NCI-H2196 treated with DMSO at 0.1 percent for 48 hours (cell line): ENCODE measurements around the gene PARN.

Experiments used
- DNase-seq: peaks from one replicate; lab custom pipeline; 2025; ENCODE audit not compliant: unreplicated experiment; lab: John Stamatoyannopoulos, UW

The PARN gene

DNA sequence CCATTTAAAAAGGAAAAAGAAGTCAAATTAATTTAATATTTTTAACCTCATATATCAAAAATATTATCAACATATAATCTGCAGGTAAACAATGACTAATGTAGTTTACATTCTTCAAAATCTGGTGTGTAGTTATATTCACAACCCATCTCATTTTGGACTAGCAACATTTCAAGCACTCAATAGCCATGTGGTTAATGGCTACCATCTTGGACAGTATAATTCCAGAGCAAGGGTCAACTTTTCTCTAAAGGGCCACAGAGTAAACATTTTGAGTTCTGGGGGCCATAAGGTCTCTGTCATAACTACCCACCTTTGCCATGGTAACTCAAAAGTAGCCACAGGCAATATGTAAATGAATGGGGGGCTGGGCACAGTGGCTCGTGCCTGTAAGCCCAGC lies 153.9 kb downstream of the PARN start:
- no peak for DNase-seq

DNA sequence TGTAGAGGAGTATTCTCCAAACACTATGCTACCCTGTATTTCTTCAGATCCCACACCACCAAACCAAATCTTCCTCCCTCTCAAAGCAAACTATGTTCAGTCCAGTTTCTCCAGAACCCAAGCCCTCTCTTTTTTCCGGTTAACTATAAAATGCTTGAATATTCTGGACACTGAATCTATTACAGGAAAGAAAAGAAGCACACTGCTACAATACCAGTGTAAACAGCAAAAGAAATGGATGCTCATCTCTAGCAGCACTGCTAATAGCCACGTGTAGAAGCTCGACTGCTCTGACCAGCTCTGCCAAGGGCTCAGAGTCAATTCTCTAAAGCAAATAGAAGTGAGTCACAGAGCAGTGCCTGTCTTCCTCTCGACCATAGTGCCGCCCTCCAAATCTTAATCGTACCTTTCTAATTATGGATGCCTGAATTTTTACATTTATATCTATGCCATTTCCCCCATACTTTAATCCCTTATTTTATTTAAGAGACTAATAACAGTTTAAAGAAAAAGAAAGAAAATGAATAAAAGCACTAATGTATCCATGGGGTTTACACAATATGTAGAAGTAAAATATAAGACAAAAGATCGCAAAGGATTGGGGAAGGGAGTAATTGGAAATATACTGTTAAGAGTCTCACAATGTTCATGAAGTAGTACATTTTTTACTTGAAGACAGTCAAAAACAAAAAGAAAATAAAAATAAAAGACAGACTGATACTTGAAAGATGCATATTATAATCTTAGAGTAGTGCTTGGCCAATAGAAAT lies 154.5 kb downstream of the PARN start:
- peak; percentile 36 for DNase-seq

DNA sequence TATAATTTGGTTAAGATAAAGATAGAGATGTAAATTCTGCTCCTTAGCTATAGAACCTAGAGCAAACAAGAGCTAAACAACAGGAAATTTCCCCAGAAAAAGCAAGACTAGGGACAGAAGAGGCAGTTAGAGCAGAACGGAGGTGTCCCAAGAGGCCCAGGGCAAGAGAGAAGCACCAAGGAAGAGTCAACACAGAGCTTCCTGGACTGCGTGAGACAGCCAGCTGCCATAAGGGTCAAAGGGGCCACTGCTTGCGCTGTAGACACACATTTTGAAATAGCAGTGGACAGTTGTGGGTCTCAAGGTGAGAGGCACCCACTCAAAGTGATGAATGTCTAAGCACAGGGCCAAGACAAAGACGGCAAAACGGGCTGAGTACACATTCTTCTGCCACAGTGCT lies 156.6 kb downstream of the PARN start:
- DNase-seq = no peak

DNA sequence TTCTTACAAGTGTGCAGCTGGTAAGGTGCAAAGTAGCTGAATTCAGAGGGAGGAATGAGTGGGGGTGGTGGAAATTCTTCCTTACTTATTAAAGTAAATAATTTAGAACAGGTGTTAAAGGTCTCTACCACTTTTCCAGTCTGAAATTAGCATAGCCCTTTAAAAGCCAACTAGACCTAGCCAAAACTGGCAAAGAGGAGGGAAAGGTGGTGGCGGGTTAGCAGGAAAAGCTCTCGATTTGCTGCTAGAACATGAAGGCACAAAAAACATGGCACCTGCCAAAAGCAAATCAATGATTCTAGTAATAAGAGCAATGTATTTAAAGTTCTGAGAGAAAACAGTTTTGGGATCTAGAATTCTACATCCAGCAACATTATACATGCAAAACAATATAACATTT lies 157.7 kb downstream of the PARN start:
- DNase-seq = no peak

- DNase-seq = no peak
Observed at GRCh38 chr16:14470788-14471187, 159.3 kb downstream of the PARN start.

GRCh38 chr16:14465799-14466198 lies 164.3 kb downstream of the PARN start:
- DNase-seq = no peak

DNA sequence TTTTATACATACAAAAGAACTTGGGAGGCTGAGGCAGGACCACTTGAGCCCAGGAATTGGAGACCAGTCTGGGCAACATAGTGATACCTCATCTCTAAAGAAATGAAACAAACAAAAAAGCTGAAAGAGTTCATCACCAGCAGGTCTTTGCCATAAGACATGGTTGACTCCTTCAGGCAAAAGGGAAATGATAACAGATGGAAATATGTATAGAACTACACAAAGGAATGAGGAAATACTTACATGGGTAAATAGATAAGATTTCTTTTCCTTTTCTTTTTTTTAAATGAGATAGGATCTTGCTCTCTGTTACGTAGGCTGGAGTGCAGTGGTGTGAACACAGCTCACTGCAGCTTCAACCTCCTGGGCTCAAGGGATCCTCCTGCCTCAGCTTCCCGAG lies 165.3 kb downstream of the PARN start:
- no peak for DNase-seq

- DNase-seq = no peak
Observed at GRCh38 chr16:14464192-14464591, 165.9 kb downstream of the PARN start.

- no peak for DNase-seq
Observed at GRCh38 chr16:14462811-14463210, 167.2 kb downstream of the PARN start.

- DNase-seq = no peak
Observed at GRCh38 chr16:14460726-14461125, 169.3 kb downstream of the PARN start.

GRCh38 chr16:14458576-14458975 lies 171.5 kb downstream of the PARN start:
- DNase-seq = no peak

GRCh38 chr16:14456793-14457481 lies 173.1 kb downstream of the PARN start:
- DNase-seq = no peak

- no peak for DNase-seq
Observed at GRCh38 chr16:14455573-14455972, 174.5 kb downstream of the PARN start.

- no peak for DNase-seq
Observed at GRCh38 chr16:14454391-14454790, 175.7 kb downstream of the PARN start.

DNA sequence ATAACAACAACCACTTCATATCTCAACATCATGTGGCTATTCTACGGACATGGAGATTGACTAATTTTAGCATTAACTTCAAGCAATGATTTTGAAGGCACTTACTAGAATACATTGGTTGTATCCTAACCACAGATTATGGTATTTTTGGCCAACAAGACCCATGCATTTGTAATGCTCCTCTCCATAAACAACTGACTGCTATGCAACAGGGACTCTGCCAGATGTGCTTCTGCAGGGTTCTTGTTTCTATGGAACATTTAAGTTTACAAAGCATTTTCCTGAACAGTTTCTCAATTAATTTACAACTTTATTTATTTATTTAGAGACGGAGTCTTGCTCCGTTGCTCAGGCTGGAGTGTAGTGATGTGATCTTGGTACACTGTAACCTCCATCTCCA lies 178.0 kb downstream of the PARN start:
- no peak for DNase-seq

- DNase-seq = no peak
Observed at GRCh38 chr16:14450846-14451245, 179.2 kb downstream of the PARN start.

DNA sequence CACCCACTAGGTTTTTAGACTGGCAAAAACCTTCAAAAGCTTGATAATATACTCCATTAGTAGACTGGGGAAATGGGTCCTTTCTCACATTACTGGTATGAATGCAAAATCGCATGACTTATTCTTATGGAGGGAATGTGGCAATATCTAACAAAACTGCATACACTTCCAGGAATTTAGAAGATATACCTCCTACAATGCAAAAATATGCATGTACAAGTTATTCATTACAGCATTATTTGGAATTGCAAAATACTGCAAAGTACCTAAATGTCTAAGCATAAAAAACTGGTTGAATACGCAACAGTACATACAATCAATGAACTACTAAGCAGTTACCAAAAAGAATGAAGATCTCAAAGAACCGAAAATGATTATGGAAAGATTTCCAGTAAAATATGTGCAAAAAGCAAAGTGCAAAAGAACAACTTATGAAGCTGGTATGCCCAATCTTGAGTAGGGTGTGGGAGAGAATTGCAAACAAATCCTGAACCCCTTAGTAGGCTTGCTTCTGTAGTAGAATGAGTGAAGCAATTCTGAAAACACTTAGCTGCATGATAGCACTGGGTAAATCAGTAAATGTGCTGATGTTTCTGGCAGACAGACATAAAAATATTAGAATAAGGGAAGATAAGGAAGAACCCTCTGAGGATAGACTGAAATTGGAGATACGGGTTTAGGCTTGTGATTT lies 180.1 kb downstream of the PARN start:
- DNase-seq = no peak

DNA sequence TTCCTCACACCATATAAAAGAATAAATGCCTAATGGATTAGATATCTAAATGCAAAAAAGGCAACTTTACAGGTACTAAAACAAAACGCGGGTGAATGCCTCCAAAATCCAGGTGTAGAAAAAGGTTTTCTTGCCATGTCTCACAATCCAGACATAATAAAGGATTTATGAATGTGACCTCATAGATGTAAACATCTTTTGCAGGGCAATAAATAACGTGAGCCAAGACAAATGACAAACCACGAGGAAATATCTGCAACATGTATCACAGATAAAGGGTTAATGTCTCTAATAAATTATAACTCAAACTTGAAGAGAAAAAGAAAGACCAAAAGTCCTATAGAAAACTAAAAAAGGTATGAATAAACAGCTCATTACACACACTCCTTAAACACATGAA lies 180.7 kb downstream of the PARN start:
- no peak for DNase-seq

- no peak for DNase-seq
Observed at GRCh38 chr16:14448879-14449278, 181.2 kb downstream of the PARN start.

DNA sequence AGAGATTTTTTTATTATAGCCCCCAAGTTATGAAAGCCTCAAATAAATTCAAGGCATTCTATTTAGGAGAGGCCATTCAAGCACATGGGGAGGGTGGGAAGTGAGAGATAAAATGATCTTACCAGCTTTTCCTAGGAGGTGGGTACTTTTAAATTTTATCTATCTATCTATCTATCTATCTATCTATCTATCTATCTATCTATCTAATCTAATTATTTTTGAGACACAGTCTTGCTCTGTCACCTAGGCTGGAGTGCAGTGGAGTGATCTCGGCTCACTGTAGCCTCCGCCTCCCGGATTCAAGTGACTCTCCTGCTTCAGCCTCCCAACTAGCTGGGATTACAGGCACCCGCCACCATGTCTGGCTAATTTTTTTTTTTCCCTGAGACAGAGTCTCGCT lies 182.3 kb downstream of the PARN start:
- DNase-seq = no peak

GRCh38 chr16:14446796-14447195 lies 183.3 kb downstream of the PARN start:
- no peak for DNase-seq
